ENCODE measurements around the gene ALDH7A1.
A peak's percentile ranks its signal among the peaks of the same experiment; 100 is the strongest.

Gene ALDH7A1

DNA sequence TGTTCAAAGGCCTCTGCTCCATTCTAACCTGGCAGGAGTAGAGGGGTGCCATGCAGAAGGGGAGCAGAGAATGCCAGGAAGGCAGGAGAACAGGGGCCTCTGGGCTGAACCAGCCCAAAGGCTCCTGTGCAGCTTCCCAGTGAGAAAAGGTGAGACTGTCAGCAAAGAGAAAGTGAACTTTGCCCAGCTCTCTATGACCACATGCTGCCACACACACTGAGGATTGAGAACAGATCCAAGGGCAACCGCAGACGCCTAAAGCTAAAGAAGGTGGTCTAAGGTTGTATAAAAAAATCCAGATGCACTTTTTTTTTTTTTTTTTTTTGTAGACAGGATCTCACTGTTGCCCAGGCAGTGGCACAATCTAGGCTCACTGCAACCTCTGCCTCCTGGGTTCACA, 51.4 kb downstream of the ALDH7A1 start:
- Histone ChIP-seq H3K9me3 (replicated peaks; ENCODE audit: insufficient read depth, low read length) (no peaks in the 10 kb centered on the region), H3K36me3 (replicated peaks; ENCODE audit: insufficient read depth, low read length) (no peaks in the 10 kb centered on the region), H3K4me2 (ENCODE audit: low read depth, low read length) (no peak overlapping the region), H3K4me3 (ENCODE audit: low read length) (no peak overlapping the region), H3K9ac (ENCODE audit: low read length) (no peak overlapping the region), H3K27me3 (replicated peaks; ENCODE audit: insufficient read depth, low read length) (peaks cover 13% of the 10 kb centered on the region), H3K79me2 (ENCODE audit: low read length) (no peaks in the 10 kb centered on the region), H2AFZ (ENCODE audit: low read length) (no peak overlapping the region), H3K27ac (ENCODE audit: low read length) (no peak overlapping the region), H3K4me1 (ENCODE audit: low read length) (peaks cover 24% of the 10 kb centered on the region), H3K9me2 (replicated peaks; ENCODE audit: insufficient read depth, low read length) (no peaks in the 10 kb centered on the region), H4K20me1 (ENCODE audit: insufficient read depth, low read length) (no peaks in the 10 kb centered on the region), H3F3A (ENCODE audit: insufficient read depth, low read length) (peaks cover 7% of the 10 kb centered on the region)
- TF ChIP-seq EZH2phosphoT487 (IDR thresholded peaks at IDR 0.05; ENCODE audit: low read length) (no peak), EZH2 (optimal IDR thresholded peaks at IDR 0.05; ENCODE audit: low read depth, low read length) (no peak)
- DNase-seq = no peak

DNA sequence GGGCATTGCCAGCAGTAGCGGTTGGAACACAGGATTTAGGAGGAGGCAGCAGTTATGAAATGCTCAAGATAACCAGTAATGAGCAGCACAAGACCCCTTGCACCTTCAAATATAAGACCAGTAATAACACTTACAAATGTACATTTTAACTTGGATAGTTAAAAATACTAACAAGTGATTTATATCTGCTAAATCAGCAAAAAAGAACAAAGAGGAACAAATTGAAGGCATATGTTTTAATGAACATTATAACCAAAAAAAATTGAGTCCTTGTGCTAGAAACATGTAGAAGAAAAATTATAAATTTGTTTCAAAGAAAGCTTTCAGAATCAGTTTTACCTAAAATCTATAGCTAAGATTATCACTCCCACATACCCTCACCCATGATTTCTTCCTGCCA, 52.0 kb downstream of the ALDH7A1 start:
- H3K27ac ChIP-seq (ENCODE audit: low read length) = no peak overlapping the region
- H3K27me3 ChIP-seq (replicated peaks; ENCODE audit: insufficient read depth, low read length) = peaks cover 13% of the 10 kb centered on the region
- no peaks in the 10 kb centered on the region for H3K36me3 ChIP-seq (replicated peaks; ENCODE audit: insufficient read depth, low read length)
- no peaks in the 10 kb centered on the region for H3K9me3 ChIP-seq (replicated peaks; ENCODE audit: insufficient read depth, low read length)
- no peak overlapping the region for H3K9ac ChIP-seq (ENCODE audit: low read length)
- peaks cover 24% of the 10 kb centered on the region for H3K4me1 ChIP-seq (ENCODE audit: low read length)
- DNase-seq = no peak
- no peak overlapping the region for H3K4me3 ChIP-seq (ENCODE audit: low read length)
- no peak overlapping the region for H2AFZ ChIP-seq (ENCODE audit: low read length)
- peaks cover 7% of the 10 kb centered on the region for H3F3A ChIP-seq (ENCODE audit: insufficient read depth, low read length)
- TF ChIP-seq EZH2 (optimal IDR thresholded peaks at IDR 0.05; ENCODE audit: low read depth, low read length) (no peak), CTCF (IDR thresholded peaks at IDR 0.05; ENCODE audit: low read length) (no peak), EZH2phosphoT487 (IDR thresholded peaks at IDR 0.05; ENCODE audit: low read length) (no peak)
- no peaks in the 10 kb centered on the region for H3K9me2 ChIP-seq (replicated peaks; ENCODE audit: insufficient read depth, low read length)
- H4K20me1 ChIP-seq (ENCODE audit: insufficient read depth, low read length) = no peaks in the 10 kb centered on the region
- peak overlapping the region; percentile 28 for H3K4me2 ChIP-seq (ENCODE audit: low read depth, low read length)
- H3K79me2 ChIP-seq (ENCODE audit: low read length) = no peaks in the 10 kb centered on the region

GRCh38 chr5:126542441-126542840, 52.6 kb downstream of the ALDH7A1 start:
- no peak overlapping the region for H2AFZ ChIP-seq (ENCODE audit: low read length)
- H3F3A ChIP-seq (ENCODE audit: insufficient read depth, low read length) = peaks cover 7% of the 10 kb centered on the region
- peak overlapping the region; percentile 28 for H3K4me2 ChIP-seq (ENCODE audit: low read depth, low read length)
- H3K27me3 ChIP-seq (replicated peaks; ENCODE audit: insufficient read depth, low read length) = peaks cover 13% of the 10 kb centered on the region
- no peaks in the 10 kb centered on the region for H3K9me3 ChIP-seq (replicated peaks; ENCODE audit: insufficient read depth, low read length)
- no peak overlapping the region for H3K27ac ChIP-seq (ENCODE audit: low read length)
- H3K36me3 ChIP-seq (replicated peaks; ENCODE audit: insufficient read depth, low read length) = no peaks in the 10 kb centered on the region
- TF ChIP-seq CTCF (IDR thresholded peaks at IDR 0.05; ENCODE audit: low read length) (no peak), EZH2phosphoT487 (IDR thresholded peaks at IDR 0.05; ENCODE audit: low read length) (no peak), EZH2 (optimal IDR thresholded peaks at IDR 0.05; ENCODE audit: low read depth, low read length) (no peak)
- H4K20me1 ChIP-seq (ENCODE audit: insufficient read depth, low read length) = no peaks in the 10 kb centered on the region
- H3K4me1 ChIP-seq (ENCODE audit: low read length) = peaks cover 24% of the 10 kb centered on the region
- no peaks in the 10 kb centered on the region for H3K9me2 ChIP-seq (replicated peaks; ENCODE audit: insufficient read depth, low read length)
- no peak overlapping the region for H3K4me3 ChIP-seq (ENCODE audit: low read length)
- H3K79me2 ChIP-seq (ENCODE audit: low read length) = no peaks in the 10 kb centered on the region
- no peak overlapping the region for H3K9ac ChIP-seq (ENCODE audit: low read length)
- peak; percentile 69 for DNase-seq

DNA sequence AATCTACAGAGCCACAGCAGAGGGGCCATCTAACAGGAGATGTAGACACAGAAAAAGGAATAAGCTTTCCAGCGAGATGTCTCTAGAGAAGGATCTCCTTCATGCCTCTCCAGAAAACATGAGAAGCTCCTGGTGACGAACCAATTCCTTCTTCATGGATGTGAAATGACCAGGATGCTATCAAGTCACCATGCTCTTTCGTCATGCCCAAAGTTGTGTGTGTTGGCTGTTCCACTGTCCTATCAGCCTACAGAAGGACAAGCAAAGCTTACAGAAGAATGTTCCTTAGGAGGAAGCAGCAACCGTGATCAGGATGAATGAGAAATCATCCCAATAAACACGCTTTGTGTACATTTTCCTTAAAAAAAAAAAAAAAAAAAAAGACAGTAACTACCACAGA, 54.4 kb downstream of the ALDH7A1 start:
- Histone ChIP-seq H3K79me2 (ENCODE audit: low read length) (no peaks in the 10 kb centered on the region), H3K36me3 (replicated peaks; ENCODE audit: insufficient read depth, low read length) (no peaks in the 10 kb centered on the region), H4K20me1 (ENCODE audit: insufficient read depth, low read length) (no peaks in the 10 kb centered on the region), H3K27ac (ENCODE audit: low read length) (no peak overlapping the region), H3K4me2 (ENCODE audit: low read depth, low read length) (no peak overlapping the region), H3F3A (ENCODE audit: insufficient read depth, low read length) (peaks cover 7% of the 10 kb centered on the region), H3K27me3 (replicated peaks; ENCODE audit: insufficient read depth, low read length) (peaks cover 13% of the 10 kb centered on the region), H3K9ac (ENCODE audit: low read length) (no peak overlapping the region), H3K4me1 (ENCODE audit: low read length) (peaks cover 24% of the 10 kb centered on the region), H3K4me3 (ENCODE audit: low read length) (no peak overlapping the region), H3K9me2 (replicated peaks; ENCODE audit: insufficient read depth, low read length) (no peaks in the 10 kb centered on the region), H3K9me3 (replicated peaks; ENCODE audit: insufficient read depth, low read length) (no peaks in the 10 kb centered on the region), H2AFZ (ENCODE audit: low read length) (no peak overlapping the region)
- no peak for DNase-seq
- no peak for TF ChIP-seq EZH2 (optimal IDR thresholded peaks at IDR 0.05; ENCODE audit: low read depth, low read length)
- TF ChIP-seq CTCF (IDR thresholded peaks at IDR 0.05; ENCODE audit: low read length) = no peak
- TF ChIP-seq EZH2phosphoT487 (IDR thresholded peaks at IDR 0.05; ENCODE audit: low read length) = no peak
